AG04450 (cell line): ENCODE measurements around the gene GLG1. TPM values are rescaled to one million over a fixed set of nuclear protein-coding genes. Genes with fewer than 3 reads are reported as not detected.

Experiments used
- CTCF ChIA-PET: fragments of 300-600, 350-600 bp; formaldehyde crosslinking; extraction: SDS; loops from one replicate; lab custom pipeline; 2022; ENCODE audit warnings: antibody characterized with exemption, inconsistent platforms; lab: Charles Lee
- POLR2A ChIA-PET: fragments of 350-600 bp; formaldehyde crosslinking; extraction: SDS; loops from one replicate; lab custom pipeline; 2021; ENCODE audit warnings: antibody characterized with exemption, inconsistent platforms; lab: Yijun Ruan, JAX
- DNase-seq: peaks from one replicate; pipeline ENCODE4 v3.0.0-alpha.2; 2011; ENCODE audit warnings: low read depth, low spot score
- H3K27ac ChIP-seq: one replicate; pipeline ENCODE4 v1.5.1; 2012; ENCODE audit warnings: low read depth, low read length, control low read depth
- H3K27me3 ChIP-seq: one replicate; pipeline ENCODE4 v1.6.0; 2012; ENCODE audit warnings: low read length; ENCODE audit not compliant: control insufficient read depth, insufficient read depth
- H3K4me3 ChIP-seq: 2 replicates; pipeline ENCODE4 v1.5.1; 2011; ENCODE audit warnings: mild to moderate bottlenecking, low read depth, low read length, control low read depth
- H3K9me3 ChIP-seq: 2 replicates; pipeline ENCODE4 v1.5.1; 2012; ENCODE audit warnings: low read length; ENCODE audit not compliant: control insufficient read depth, insufficient read depth
- polyA plus RNA-seq: library from polyadenylated mRNA; depleted of rRNA; stranded (reverse); fragments of >200 nt; gene quantifications from 2 replicates; pipeline ENCODE4 v1.2.3, GENCODE V29; 2011
- TF ChIP-seq, protein P1 (sequence below): IDR thresholded peaks from 2 replicates; pipeline ENCODE4 v1.5.1; 2011; ENCODE audit warnings: low read depth, low read length, control low read depth, inconsistent platforms

GLG1 gene
- polyA plus RNA-seq, 1 experiment = 188 TPM

- H3K9me3 ChIP-seq = no peaks in the 10 kb centered on the region
- H3K27ac ChIP-seq = no peak overlapping the region
- ChIA-PET POLR2A (no interaction called here), CTCF (no interaction called here)
- H3K4me3 ChIP-seq = no peak overlapping the region
- DNase-seq = no peak
- TF ChIP-seq, protein P1, sequence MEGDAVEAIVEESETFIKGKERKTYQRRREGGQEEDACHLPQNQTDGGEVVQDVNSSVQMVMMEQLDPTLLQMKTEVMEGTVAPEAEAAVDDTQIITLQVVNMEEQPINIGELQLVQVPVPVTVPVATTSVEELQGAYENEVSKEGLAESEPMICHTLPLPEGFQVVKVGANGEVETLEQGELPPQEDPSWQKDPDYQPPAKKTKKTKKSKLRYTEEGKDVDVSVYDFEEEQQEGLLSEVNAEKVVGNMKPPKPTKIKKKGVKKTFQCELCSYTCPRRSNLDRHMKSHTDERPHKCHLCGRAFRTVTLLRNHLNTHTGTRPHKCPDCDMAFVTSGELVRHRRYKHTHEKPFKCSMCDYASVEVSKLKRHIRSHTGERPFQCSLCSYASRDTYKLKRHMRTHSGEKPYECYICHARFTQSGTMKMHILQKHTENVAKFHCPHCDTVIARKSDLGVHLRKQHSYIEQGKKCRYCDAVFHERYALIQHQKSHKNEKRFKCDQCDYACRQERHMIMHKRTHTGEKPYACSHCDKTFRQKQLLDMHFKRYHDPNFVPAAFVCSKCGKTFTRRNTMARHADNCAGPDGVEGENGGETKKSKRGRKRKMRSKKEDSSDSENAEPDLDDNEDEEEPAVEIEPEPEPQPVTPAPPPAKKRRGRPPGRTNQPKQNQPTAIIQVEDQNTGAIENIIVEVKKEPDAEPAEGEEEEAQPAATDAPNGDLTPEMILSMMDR = no peak
- H3K27me3 ChIP-seq = no peaks in the 10 kb centered on the region
Observed at GRCh38 chr16:74455619-74456289, 151.2 kb downstream of the GLG1 start.

- no peak overlapping the region for H3K27ac ChIP-seq
- no peaks in the 10 kb centered on the region for H3K9me3 ChIP-seq
- CTCF ChIA-PET = no interaction called here
- H3K4me3 ChIP-seq = no peak overlapping the region
- POLR2A ChIA-PET = no interaction called here
- DNase-seq = no peak
- TF ChIP-seq, protein P1 = no peak
- no peaks in the 10 kb centered on the region for H3K27me3 ChIP-seq
Observed at GRCh38 chr16:74455213-74455612, 151.7 kb downstream of the GLG1 start.

DNA sequence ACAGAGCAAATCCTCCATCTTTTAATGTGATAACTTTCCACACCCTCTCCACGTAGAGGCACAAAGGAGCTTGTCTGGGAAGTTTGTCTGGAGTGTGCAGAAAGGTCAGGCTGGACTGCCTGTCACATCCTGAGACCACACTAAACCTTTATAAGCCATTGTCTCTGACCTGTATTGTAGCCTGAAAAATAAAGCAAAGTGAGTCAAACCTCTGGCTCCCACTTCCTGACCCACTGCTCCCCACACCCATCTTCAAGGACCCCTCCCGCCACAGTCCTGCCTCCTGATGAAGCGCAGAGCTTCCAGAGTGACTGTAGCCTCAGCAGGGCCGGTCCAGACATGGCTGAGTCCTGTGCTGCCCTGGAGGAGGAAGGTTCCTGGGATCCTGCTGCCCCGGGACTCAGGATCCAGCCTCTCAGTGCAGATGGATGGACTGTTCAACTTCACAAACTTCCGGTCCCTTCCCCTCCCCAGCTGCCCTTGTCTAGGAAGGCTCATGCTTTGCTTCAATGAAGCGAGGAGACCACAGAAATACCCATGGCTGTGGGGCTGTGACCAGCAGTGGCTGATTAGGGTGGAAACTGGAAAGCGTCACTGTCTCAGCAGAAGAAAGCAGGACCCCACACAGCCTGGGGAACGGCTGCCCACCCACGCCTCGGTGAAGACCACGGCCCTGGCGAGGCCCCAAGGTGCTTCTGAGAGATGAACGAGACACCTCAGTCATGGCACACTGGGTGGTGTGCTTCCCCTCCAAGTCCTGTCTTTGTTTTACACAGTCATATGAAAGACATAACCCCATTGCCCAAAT lies 154.8 kb downstream of the GLG1 start:
- no peak overlapping the region for H3K27ac ChIP-seq
- no peaks in the 10 kb centered on the region for H3K27me3 ChIP-seq
- H3K4me3 ChIP-seq = no peak overlapping the region
- ChIA-PET CTCF (no interaction called here), POLR2A (no interaction called here)
- H3K9me3 ChIP-seq = no peaks in the 10 kb centered on the region
- TF ChIP-seq, protein P1 = no peak
- no peak for DNase-seq

GRCh38 chr16:74450967-74451760 lies 155.8 kb downstream of the GLG1 start:
- no peaks in the 10 kb centered on the region for H3K9me3 ChIP-seq
- no peak overlapping the region for H3K4me3 ChIP-seq
- DNase-seq = no peak
- H3K27ac ChIP-seq = no peak overlapping the region
- ChIA-PET CTCF (no interaction called here), POLR2A (interaction anchor here (0.6 kb wide), 1 partner anchor 10 kb away, joined by 3 read pairs; no protein-coding TSS in a partner anchor)
- TF ChIP-seq, protein P1 = no peak
- no peaks in the 10 kb centered on the region for H3K27me3 ChIP-seq
